HUES64 (cell line): ENCODE measurements around the gene SFMBT2. TPM values are rescaled to one million over a fixed set of nuclear protein-coding genes. Genes with fewer than 3 reads are reported as not detected.

Experiments used
- H3K27ac ChIP-seq: 2 replicates; pipeline ENCODE4 v1.7.0; 2013; ENCODE audit warnings: low read depth, low read length, inconsistent platforms
- H3K27me3 ChIP-seq: 2 replicates; pipeline ENCODE4 v1.6.1; 2013; ENCODE audit warnings: mild to moderate bottlenecking, low read length; ENCODE audit not compliant: insufficient read depth
- H3K36me3 ChIP-seq: 2 replicates; pipeline ENCODE4 v1.6.1; 2013; ENCODE audit warnings: mild to moderate bottlenecking, low read length; ENCODE audit not compliant: insufficient read depth
- H3K4me1 ChIP-seq: 2 replicates; pipeline ENCODE4 v1.6.1; 2013; ENCODE audit warnings: mild to moderate bottlenecking, low read length, moderate library complexity; ENCODE audit not compliant: insufficient read depth
- H3K4me3 ChIP-seq: 2 replicates; pipeline ENCODE4 v1.5.1; 2013; ENCODE audit warnings: mild to moderate bottlenecking, low read length, moderate library complexity
- H3K9ac ChIP-seq: 2 replicates; pipeline ENCODE4 v1.6.1; 2013; ENCODE audit warnings: mild to moderate bottlenecking, low read depth, low read length
- H3K9me3 ChIP-seq: 2 replicates; pipeline ENCODE4 v1.6.1; 2013; ENCODE audit warnings: low read depth, low read length; ENCODE audit not compliant: insufficient read depth
- WGBS: fragments of 150-250, 120-280 bp; methylation state at CpG from one replicate; pipeline ENCODE4 v1.1.7; 2013; ENCODE audit warnings: missing lambda C conversion rate; 5-methylcytosine and 5-hydroxymethylcytosine counted together
- polyA plus RNA-seq, 2 experiments: library from polyadenylated mRNA; stranded (reverse); fragments of 50-300 nt; gene quantifications; one replicate each; pipeline ENCODE4 v1.2.3, GENCODE V29; 2013

SFMBT2 gene
- 1.8 TPM for polyA plus RNA-seq (2013, experiment 1 of 2)
- 2.1 TPM for polyA plus RNA-seq (2013, experiment 2 of 2)

- Histone ChIP-seq H3K9ac (peak within 1 kb of the TSS; percentile 61), H3K4me1 (peaks cover 15% of the 10 kb centered on the region), H3K4me3 (peak within 1 kb of the TSS; percentile 69), H3K27ac (peak within 1 kb of the TSS; percentile 76; the same call in 1 of the 2 replicates), H3K9me3 (no peaks in the 10 kb centered on the region), H3K36me3 (no peaks in the 10 kb centered on the region), H3K27me3 (peaks cover 90% of the 10 kb centered on the region)
- under 1% methylated on average over 64 of the region's 66 CpGs for WGBS
Observed at GRCh38 chr10:7410862-7411670, at the start of gene SFMBT2. SFMBT2 (minus strand) TSS chr10:7411034; CDS start chr10:7381898, 29,136 bp downstream.

DNA sequence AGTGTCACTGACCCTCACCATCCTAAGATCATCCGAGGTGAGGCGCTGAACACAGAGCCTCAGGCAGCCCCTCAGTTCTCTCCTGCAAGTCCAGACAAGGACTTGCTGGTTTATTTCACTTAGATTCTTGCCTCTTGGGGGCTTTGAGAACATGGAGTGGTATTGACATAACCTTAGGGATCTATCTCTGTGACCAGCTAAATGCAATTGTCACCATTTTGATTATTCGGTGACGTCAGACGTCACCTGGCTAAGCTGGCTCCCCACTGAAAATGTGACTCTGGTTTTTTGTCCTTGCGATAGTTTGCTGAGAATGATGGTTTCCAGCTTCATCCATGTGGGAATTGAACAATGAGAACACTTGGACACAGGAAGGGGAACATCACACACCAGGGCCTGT lies 49.2 kb upstream of the SFMBT2 start:
- Histone ChIP-seq H3K9me3 (no peaks in the 10 kb centered on the region), H3K4me1 (peaks cover 7% of the 10 kb centered on the region; the same call in 1 of the 2 replicates), H3K9ac (no peak overlapping the region), H3K4me3 (no peak overlapping the region), H3K27me3 (no peaks in the 10 kb centered on the region), H3K27ac (no peak overlapping the region), H3K36me3 (no peaks in the 10 kb centered on the region)
- WGBS, result 88% methylated on average over 6 of the region's 6 CpGs

- H3K4me3 ChIP-seq, result no peak overlapping the region
- no peak overlapping the region for H3K27ac ChIP-seq
- H3K9me3 ChIP-seq, result no peaks in the 10 kb centered on the region
- H3K36me3 ChIP-seq, result no peaks in the 10 kb centered on the region
- H3K27me3 ChIP-seq, result no peaks in the 10 kb centered on the region
- 62% methylated on average over 2 of the region's 2 CpGs for WGBS
- H3K4me1 ChIP-seq, result peaks cover 7% of the 10 kb centered on the region; the same call in 1 of the 2 replicates
- no peak overlapping the region for H3K9ac ChIP-seq
Observed at GRCh38 chr10:7458556-7458955, 47.7 kb upstream of the SFMBT2 start.

DNA sequence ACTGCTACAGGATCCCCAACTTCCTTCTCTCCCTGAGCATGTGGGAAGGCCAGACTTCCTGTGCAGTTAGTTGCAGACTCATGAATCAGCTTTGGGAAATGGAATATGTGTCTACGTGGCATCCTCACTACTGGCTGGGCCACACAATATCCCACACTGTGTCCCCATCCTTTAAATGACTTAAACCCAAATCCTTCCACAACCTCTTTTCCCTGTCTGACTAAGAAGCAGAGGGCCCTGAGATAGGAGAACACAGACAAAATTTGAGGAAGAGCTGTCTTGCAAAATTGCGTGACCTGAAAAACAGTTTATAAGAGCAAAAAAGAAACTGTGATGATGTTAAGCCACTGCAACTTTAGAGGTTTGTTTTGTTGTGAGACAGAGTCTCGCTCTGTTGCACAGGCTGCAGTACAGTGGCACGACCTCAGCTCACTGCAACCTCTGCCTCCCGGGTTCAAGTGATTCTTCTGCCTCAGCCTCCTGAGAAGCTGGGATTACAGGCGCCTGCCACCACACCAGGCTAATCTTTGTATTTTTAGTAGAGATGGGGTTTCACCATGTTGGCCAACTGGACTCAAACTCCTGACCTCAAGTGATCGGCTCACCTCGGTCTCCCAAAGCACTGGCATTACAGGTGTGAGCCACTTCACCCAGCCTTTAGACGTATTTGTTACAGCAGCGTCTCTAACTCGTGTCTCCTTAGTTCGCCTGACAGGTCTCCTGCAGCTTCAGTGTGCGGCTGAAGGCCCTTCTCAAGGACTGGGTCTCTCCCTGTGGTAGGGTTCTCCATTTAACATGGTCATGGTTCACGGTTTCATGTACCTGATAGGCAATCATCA lies 46.9 kb upstream of the SFMBT2 start:
- Histone ChIP-seq H3K27ac (no peak overlapping the region), H3K4me3 (no peak overlapping the region), H3K27me3 (no peaks in the 10 kb centered on the region), H3K4me1 (peaks cover 7% of the 10 kb centered on the region; the same call in 1 of the 2 replicates), H3K9ac (no peak overlapping the region), H3K36me3 (no peaks in the 10 kb centered on the region), H3K9me3 (no peaks in the 10 kb centered on the region)
- 92% methylated on average over 14 of the region's 14 CpGs for WGBS

- no peak overlapping the region for H3K4me3 ChIP-seq
- WGBS, result 96% methylated on average over 4 of the region's 4 CpGs
- no peak overlapping the region for H3K27ac ChIP-seq
Observed at GRCh38 chr10:7449063-7449695, 38.3 kb upstream of the SFMBT2 start.

DNA sequence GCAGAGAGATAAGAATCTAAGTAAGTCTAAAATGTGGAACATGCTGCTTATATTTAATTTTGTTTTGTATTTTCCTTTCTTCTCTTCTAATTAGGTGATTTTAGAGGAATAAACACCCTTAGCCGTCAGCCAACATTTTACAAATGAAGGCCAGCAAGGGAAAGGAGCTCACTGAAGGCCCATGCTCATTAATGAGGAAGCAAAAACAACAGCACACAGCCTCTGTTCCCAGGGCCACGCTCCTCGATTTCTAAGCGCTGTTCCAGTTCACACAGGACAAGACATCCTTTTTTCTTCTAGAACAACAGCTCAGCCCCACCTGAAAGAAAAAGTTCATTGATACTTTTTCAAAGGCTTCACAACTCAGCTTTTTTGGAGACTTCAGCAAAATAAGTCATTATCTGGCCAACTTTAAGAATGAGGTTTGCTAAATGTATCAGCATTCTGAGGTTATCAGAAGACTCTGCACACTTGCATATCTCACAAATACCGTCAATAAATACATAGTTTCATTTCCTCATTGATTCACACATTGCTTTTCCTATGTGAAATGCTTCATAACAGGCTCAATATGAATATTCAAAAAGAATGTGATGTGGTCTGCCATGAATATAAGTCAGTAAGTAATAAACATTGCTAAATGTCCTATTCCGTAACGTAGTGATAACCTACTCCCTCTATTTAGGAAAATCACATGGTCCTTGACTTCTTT lies 34.8 kb upstream of the SFMBT2 start:
- H3K27ac ChIP-seq, result no peak overlapping the region
- H3K9ac ChIP-seq, result no peak overlapping the region
- no peaks in the 10 kb centered on the region for H3K4me1 ChIP-seq
- no peaks in the 10 kb centered on the region for H3K36me3 ChIP-seq
- no peak overlapping the region for H3K4me3 ChIP-seq
- H3K9me3 ChIP-seq, result peaks cover 21% of the 10 kb centered on the region
- 93% methylated on average over 7 of the region's 7 CpGs for WGBS
- no peaks in the 10 kb centered on the region for H3K27me3 ChIP-seq

More at GRCh38 chr10:7449063-7449695, 38.3 kb upstream of the SFMBT2 start:
- H3K9me3 ChIP-seq, result peaks cover 21% of the 10 kb centered on the region
- no peaks in the 10 kb centered on the region for H3K4me1 ChIP-seq
- H3K9ac ChIP-seq, result no peak overlapping the region
- no peaks in the 10 kb centered on the region for H3K27me3 ChIP-seq
- H3K36me3 ChIP-seq, result no peaks in the 10 kb centered on the region

DNA sequence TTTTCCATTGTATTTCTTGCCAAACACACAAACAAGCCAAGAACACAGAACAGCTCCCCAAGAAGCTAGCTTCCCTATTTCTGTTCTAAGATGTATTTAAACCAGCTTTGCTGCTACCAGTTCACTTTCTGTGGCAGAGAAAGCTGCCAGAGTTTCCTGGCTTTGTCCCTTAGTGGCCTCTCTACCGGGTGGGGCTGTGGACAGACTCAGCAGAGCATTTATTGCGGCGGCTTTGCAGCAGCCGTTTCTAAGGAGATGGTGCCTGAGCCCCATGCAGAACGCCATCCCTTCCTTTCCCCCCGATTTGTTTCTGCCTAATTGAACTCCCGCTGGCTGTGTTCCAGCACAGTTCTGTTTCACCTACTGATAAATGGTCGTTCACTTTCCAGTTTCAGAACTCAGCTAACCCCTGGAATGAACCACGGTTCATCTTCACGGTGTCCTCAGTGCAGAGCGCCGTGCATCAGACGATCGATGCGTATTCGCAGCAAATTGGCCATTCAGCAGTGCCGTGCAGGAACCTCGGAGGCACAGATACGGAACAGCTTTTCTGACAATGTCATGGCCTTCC lies 33.8 kb upstream of the SFMBT2 start:
- peaks cover 20% of the 10 kb centered on the region for H3K9me3 ChIP-seq
- no peak overlapping the region for H3K9ac ChIP-seq
- H3K27ac ChIP-seq, result no peak overlapping the region
- H3K4me1 ChIP-seq, result no peaks in the 10 kb centered on the region
- no peaks in the 10 kb centered on the region for H3K36me3 ChIP-seq
- WGBS, result 92% methylated on average over 19 of the region's 19 CpGs
- no peaks in the 10 kb centered on the region for H3K27me3 ChIP-seq
- no peak overlapping the region for H3K4me3 ChIP-seq

- H3K27ac ChIP-seq, result no peak overlapping the region
- no peaks in the 10 kb centered on the region for H3K27me3 ChIP-seq
- no peaks in the 10 kb centered on the region for H3K4me1 ChIP-seq
- H3K36me3 ChIP-seq, result no peaks in the 10 kb centered on the region
- peaks cover 4% of the 10 kb centered on the region for H3K9me3 ChIP-seq
- H3K9ac ChIP-seq, result no peak overlapping the region
- no peak overlapping the region for H3K4me3 ChIP-seq
Observed at GRCh38 chr10:7443036-7443435, 32.2 kb upstream of the SFMBT2 start.

- 94% methylated on average over 12 of the region's 12 CpGs for WGBS
- no peak overlapping the region for H3K9ac ChIP-seq
- no peak overlapping the region for H3K27ac ChIP-seq
- no peaks in the 10 kb centered on the region for H3K36me3 ChIP-seq
- no peaks in the 10 kb centered on the region for H3K27me3 ChIP-seq
- no peak overlapping the region for H3K4me3 ChIP-seq
- no peaks in the 10 kb centered on the region for H3K9me3 ChIP-seq
- H3K4me1 ChIP-seq, result no peaks in the 10 kb centered on the region
Observed at GRCh38 chr10:7441403-7442147, 30.7 kb upstream of the SFMBT2 start.

- Histone ChIP-seq H3K36me3 (no peaks in the 10 kb centered on the region), H3K27ac (no peak overlapping the region), H3K4me3 (no peak overlapping the region), H3K4me1 (no peaks in the 10 kb centered on the region), H3K9me3 (no peaks in the 10 kb centered on the region), H3K9ac (no peak overlapping the region), H3K27me3 (no peaks in the 10 kb centered on the region)
- 92% methylated on average over 7 of the region's 7 CpGs for whole genome bisulfite sequencing
Observed at GRCh38 chr10:7439696-7440095, 28.9 kb upstream of the SFMBT2 start.
